GM18951 (cell line): ENCODE data around the gene NUMA1.

ENCODE experiments used
- POLR2A ChIP-seq: IDR thresholded peaks from 4 replicates; pipeline ENCODE4 v1.6.1; 2011; ENCODE audit warnings: mild to moderate bottlenecking; ENCODE audit not compliant: insufficient read length, insufficient read depth; ENCODE audit errors: extremely low read depth
- in situ Hi-C: fragments of 300-500 bp; cut with MboI; formaldehyde crosslinking; loops from one replicate; pipeline ENCODE4 v1.12.0; 2022; ENCODE audit warnings: low sequenced_read_pairs, mixed read lengths, inconsistent platforms; ENCODE audit not compliant: unreplicated experiment

The NUMA1 gene

DNA sequence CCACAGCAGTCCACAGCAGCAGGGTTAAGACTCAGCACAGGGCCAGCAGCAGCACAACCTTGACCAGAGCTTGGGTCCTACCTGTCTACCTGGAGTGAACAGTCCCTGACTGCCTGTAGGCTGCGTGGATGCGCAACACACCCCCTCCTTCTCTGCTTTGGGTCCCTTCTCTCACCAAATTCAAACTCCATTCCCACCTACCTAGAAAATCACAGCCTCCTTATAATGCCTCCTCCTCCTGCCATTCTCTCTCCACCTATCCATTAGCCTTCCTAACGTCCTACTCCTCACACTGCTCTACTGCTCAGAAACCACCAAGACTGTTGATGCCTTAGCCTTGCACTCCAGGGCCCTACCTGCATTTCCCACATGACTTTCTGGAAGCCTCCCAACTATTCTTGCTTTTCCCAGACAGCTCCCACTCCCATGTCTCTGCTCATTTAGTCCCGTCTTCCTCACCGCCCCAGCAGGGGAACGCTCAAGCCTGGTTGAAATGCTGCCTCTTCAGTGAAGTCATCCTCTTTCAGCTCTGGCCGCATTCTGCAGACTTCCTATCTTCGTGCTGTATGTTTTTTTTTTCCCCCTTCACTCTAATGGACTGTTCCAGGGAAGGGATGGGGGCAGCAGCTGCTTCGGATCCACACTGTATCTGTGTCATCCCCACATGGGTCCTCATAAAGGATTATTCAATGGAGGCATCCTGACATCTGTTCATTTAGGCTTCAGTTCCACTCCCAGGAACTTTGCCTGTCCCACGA lies 78.3 kb downstream of the NUMA1 start:
- in situ Hi-C loops: no loop called here

GRCh38 chr11:72001285-72001684 lies 79.1 kb downstream of the NUMA1 start:
- in situ Hi-C loops: no loop called here
- TF ChIP-seq POLR2A: peak; percentile 2

More for the DNA sequence above, 78.3 kb downstream of the NUMA1 start:
- TF ChIP-seq POLR2A: peak; percentile 4

DNA sequence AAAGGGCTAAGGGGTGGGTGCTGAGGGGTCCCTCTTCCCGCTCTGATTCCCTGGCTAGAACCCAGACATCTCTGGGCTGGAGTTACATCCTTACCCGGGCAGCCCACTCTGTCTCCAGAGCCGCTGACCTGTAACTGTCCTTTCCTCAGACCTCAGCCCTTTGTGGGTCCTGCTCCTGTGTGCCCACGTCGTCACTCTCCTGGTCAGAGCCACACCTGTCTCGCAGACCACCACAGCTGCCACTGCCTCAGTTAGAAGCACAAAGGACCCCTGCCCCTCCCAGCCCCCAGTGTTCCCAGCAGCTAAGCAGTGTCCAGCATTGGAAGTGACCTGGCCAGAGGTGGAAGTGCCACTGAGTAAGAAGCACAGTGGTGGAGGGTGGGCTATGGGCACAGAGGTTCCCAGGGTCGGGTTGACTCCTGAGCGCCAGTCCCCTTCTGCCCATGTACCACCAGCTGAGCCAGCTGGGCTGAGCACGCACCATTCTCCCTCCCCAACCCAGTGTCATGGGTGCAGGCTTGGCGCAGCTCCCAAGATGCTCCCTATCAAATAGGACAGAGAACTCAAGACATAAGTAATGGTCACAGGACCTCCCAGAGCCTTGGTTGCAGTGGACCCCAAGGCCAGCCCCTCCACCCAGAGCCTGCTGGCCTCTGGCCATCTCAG lies 80.0 kb downstream of the NUMA1 start:
- in situ Hi-C loops: no loop called here
- TF ChIP-seq POLR2A: no peak

DNA sequence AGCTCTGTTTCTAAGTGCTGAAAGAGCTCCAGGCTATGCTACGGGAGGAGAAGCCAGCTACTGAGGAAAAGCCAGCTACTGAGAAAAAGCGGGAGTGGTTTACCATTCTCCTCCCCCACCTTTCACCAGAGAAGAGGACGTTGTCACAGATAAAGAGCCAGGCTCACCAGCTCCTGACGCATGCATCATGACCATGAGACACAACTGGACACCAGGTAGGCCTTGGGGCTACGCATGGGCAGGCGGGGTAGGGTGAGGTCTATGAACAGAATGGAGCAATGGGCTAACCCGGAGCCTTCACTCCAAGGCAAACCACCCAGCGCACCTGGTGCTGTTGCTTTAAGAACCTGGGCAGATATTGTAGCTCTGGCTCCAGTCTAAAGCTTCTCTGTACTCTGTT lies 80.5 kb downstream of the NUMA1 start:
- TF ChIP-seq POLR2A: no peak
- in situ Hi-C loops: no loop called here

DNA sequence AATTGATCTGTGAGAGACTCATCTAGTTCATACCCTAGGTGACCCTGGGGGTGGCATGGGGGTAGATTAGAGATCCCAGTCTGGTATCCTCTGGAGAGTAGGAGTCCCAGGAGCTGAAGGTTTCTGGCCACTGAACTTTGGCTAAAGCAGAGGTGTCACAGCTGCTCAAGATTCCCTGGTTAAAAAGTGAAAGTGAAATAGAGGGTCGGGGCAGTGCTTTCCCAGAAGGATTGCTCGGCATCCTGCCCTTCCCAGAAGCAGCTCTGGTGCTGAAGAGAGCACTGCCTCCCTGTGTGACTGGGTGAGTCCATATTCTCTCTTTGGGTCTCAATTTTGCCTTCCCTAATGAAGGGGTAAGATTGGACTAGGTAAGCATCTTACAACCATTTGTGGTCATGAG lies 81.0 kb downstream of the NUMA1 start:
- no peak for TF ChIP-seq POLR2A
- in situ Hi-C loops: no loop called here

DNA sequence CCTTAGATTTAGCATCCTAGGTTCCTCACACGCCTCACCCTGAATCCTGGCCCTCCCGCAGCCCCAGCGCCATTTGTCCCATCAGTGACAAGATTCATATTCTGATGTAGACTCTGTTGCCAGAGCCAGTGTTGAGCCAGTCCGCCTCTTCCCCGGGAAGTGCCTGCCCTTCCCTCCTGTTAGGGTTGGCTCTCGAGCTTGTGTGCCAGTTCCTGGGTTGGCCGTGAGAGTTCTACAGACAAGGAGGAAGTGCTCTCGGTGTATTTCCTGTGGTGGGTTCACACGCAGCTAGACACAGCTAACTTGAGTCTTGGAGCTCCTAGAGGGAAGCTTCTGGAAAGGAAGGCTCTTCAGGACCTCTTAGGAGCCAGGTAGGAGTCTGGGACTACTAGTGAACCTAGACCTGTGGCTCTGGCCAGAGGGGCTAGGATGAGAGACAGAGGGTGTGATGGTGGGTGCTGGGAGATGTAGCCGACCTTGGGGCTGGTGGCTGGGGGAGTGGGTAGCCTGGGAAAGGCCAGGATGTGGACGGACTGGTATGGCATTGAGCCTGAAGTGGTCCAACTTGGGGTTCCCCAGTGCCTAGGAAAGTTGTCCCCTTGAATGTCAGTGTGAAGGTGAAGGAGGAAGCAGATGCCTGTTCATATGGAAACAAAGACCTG lies 81.6 kb downstream of the NUMA1 start, which contains the start of gene IL18BP:
Gene IL18BP (plus strand): TSS at position 261 of the 662 bp plus-strand sequence. CDS start 1,076 bp downstream, outside the sequence.
- in situ Hi-C loops: no loop called here
- TF ChIP-seq POLR2A: no peak

GRCh38 chr11:71998061-71998460 lies 82.3 kb downstream of the NUMA1 start:
- in situ Hi-C loops: no loop called here

GRCh38 chr11:71997594-71997993 lies 82.7 kb downstream of the NUMA1 start:
- no peak for TF ChIP-seq POLR2A
- in situ Hi-C loops: no loop called here

More at GRCh38 chr11:71998061-71998460, 82.3 kb downstream of the NUMA1 start:
- no peak for TF ChIP-seq POLR2A

DNA sequence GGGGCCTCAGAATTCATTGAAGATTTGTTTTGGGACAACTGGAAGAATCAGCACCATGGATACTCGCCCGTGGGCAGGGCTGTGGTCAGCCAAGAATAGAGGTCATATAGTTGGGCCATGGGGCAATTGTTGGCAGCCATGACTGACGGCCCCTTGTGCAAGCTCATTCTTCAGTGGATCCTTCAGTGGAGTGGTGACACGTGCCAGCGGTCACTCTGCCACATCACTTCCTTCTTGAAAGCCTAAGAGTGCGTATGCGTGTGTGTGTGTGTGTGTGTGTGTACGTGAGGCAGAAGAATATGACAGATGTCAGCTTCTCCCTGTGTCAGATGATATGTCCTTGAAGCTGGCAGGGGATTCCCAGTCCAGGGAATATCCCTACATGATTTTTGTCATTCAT lies 83.4 kb downstream of the NUMA1 start:
- in situ Hi-C loops: no loop called here
- TF ChIP-seq POLR2A: no peak

DNA sequence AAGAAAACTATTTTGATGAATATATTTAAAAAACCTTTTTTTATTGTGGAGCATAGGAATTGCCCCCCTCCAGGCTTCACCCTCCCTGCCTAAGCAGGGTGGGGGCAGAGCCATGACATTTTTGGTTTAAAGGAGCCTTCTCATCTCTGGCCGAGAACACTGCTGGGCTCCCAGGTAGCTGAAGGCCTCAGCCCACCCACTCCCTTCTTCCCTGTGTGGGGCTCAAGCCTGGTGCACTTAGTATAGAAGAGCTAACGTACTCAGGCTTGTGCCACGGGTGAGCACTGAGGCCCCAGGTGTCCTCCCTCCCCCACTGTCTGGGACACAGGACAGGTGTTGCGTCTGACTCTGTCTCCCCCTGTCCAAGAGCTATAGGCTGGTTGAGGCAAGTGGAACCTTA lies 83.8 kb downstream of the NUMA1 start:
- in situ Hi-C loops: no loop called here
- TF ChIP-seq POLR2A: no peak

DNA sequence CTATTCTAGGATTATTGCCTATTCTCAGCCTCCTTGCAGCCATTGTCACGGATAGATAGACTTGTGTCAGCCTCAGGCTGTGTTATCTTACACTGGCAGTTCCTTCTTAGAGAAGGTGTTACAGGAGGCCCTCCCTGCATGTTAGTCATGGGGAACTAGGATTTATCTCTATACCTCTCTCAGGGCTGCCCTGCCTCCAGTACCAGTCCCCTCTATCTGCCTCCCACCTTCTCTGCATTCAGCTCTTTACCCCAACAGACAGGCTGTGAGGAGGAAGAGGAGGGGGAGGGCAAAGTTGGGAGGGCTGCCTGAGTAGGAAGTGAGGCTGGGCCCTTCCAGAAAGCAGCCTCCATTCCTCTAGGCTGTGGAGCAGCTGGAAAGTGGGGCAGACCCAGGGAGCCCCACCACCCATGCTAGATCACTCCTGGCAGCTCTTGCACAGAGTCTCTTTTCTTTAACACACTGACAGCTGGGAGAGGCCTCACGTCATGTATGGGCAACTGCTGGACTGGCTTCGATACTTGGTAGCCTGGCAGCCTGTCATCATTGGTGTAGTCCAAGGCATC lies 84.5 kb downstream of the NUMA1 start:
- no peak for TF ChIP-seq POLR2A
- in situ Hi-C loops: no loop called here

DNA sequence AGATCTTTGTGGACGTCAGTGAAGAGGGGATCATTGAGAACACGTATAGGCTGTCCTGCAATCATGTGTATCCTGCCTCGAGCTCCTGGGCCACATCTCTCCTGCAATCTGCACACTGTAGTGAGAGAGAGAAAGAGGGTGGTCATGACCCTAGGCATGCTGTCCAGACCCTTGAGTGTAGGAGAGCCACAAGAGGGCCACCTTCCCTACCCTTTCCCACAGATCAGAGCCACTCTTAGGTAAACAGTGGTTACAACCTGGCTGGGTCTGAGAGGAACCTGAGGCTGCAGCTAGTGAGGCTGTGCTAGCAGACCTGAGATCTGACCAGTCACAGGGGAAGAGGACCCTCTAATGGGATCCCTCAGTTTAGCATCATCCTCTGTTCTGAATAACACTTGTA lies 85.6 kb downstream of the NUMA1 start:
- TF ChIP-seq POLR2A: no peak
- in situ Hi-C loops: no loop called here

GRCh38 chr11:71992136-71992730 lies 88.1 kb downstream of the NUMA1 start:
- no peak for TF ChIP-seq POLR2A
- in situ Hi-C loops: no loop called here
